Measurements from ENCODE around the gene MAP1LC3A. TPM values are rescaled to one million over a fixed set of nuclear protein-coding genes. Genes with fewer than 3 reads are reported as not detected.

MAP1LC3A gene
- total RNA-seq, 2 donors from 2014 or later = 22.4 to 37.6 TPM

GRCh38 chr20:34579191-34579978 is 20.9 kb downstream of the MAP1LC3A start:
- DNase-seq (peak in 2 of 4 donors; percentile 29 to 38), ATAC-seq (peak; percentile 40)
- no peaks in the 10 kb centered on the region for H3K4me1 ChIP-seq
- H3K27ac ChIP-seq = no peak overlapping the region
- intact Hi-C loops (cut with DNase I) = no loop called here
- no peaks in the 10 kb centered on the region for H3K36me3 ChIP-seq (replicated peaks in 1 of 2; ENCODE audit: insufficient read depth in 1 of 2, low read depth in 2 of 2)
- TF ChIP-seq CTCF (IDR thresholded peaks at IDR 0.05) (peak in 3 of 7 experiments; percentile 15 to 26 (median 16)), POLR2A (IDR thresholded peaks at IDR 0.05) (no peak)
- no peak overlapping the region for H3K4me3 ChIP-seq
- WGBS, 2 donors = 76 to 89% methylated on average over 10 to 11 of the region's 11 CpGs
- no peaks in the 10 kb centered on the region for H3K27me3 ChIP-seq
- no peaks in the 10 kb centered on the region for H3K9me3 ChIP-seq

- 83 to 85% methylated on average over 7 of the region's 7 CpGs for WGBS, 2 donors
- Histone ChIP-seq H3K27me3 (no peaks in the 10 kb centered on the region), H3K4me3 (no peak overlapping the region), H3K27ac (no peak overlapping the region), H3K36me3 (replicated peaks in 1 of 2; ENCODE audit: insufficient read depth in 1 of 2, low read depth in 2 of 2) (peaks cover 0 to 1% of the 10 kb centered on the region in 2 donors), H3K4me1 (no peaks in the 10 kb centered on the region), H3K9me3 (no peaks in the 10 kb centered on the region)
- intact Hi-C loops (cut with DNase I) = no loop called here
- DNase-seq (no peak), ATAC-seq (no peak)
- TF ChIP-seq CTCF (IDR thresholded peaks at IDR 0.05) (no peak), POLR2A (IDR thresholded peaks at IDR 0.05) (no peak)
Measured at GRCh38 chr20:34579979-34580940, 21.7 kb downstream of the MAP1LC3A start.

GRCh38 chr20:34581341-34582184 is 23.0 kb downstream of the MAP1LC3A start:
- TF ChIP-seq CTCF (IDR thresholded peaks at IDR 0.05) = no peak
- TF ChIP-seq POLR2A (IDR thresholded peaks at IDR 0.05) = no peak
- Histone ChIP-seq H3K27me3 (no peaks in the 10 kb centered on the region), H3K9me3 (no peaks in the 10 kb centered on the region), H3K36me3 (replicated peaks in 1 of 2; ENCODE audit: insufficient read depth in 1 of 2, low read depth in 2 of 2) (peaks cover 0 to 1% of the 10 kb centered on the region in 2 donors), H3K27ac (no peak overlapping the region), H3K4me3 (no peak overlapping the region), H3K4me1 (no peaks in the 10 kb centered on the region)
- 88 to 91% methylated on average over 8 to 11 of the region's 11 CpGs for WGBS, 2 donors
- ATAC-seq (no peak), DNase-seq (no peak)
- intact Hi-C loops (cut with DNase I) = no loop called here

- Histone ChIP-seq H3K27ac (no peak overlapping the region), H3K4me3 (no peak overlapping the region), H3K27me3 (no peaks in the 10 kb centered on the region), H3K36me3 (replicated peaks in 1 of 2; ENCODE audit: insufficient read depth in 1 of 2, low read depth in 2 of 2) (peaks cover 0 to 1% of the 10 kb centered on the region in 2 donors), H3K4me1 (no peaks in the 10 kb centered on the region), H3K9me3 (no peaks in the 10 kb centered on the region)
- intact Hi-C loops (cut with DNase I) = no loop called here
- no peak for DNase-seq
- ATAC-seq = no peak
- no peak for TF ChIP-seq POLR2A (IDR thresholded peaks at IDR 0.05)
- no peak for TF ChIP-seq CTCF (IDR thresholded peaks at IDR 0.05)
- WGBS, 2 donors = 89 to 96% methylated on average over 4 of the region's 4 CpGs
Measured at GRCh38 chr20:34582221-34582620, 23.7 kb downstream of the MAP1LC3A start.

Measured in body of pancreas (tissue), 4 donors.